Neuronal stem cell (in vitro differentiated cells): Measurements from ENCODE around the gene TRPM2.

Experiments
- DNase-seq: peaks from one replicate; pipeline ENCODE4 v3.0.0-alpha.2; 2013; ENCODE audit warnings: low spot score
- H2AFZ ChIP-seq: one replicate; pipeline ENCODE4 v1.6.1; 2013; ENCODE audit warnings: mild to moderate bottlenecking, low read length, inconsistent platforms
- H2AK5ac ChIP-seq: 2 replicates; pipeline ENCODE4 v1.6.1; 2013; ENCODE audit warnings: low read depth, mild to moderate bottlenecking, inconsistent platforms, low read length, moderate library complexity, mixed read lengths
- H2BK120ac ChIP-seq: 2 replicates; pipeline ENCODE4 v1.6.1; 2013; ENCODE audit warnings: low read depth, mild to moderate bottlenecking, inconsistent platforms, low read length, moderate library complexity, mixed read lengths
- H2BK12ac ChIP-seq: one replicate; pipeline ENCODE4 v1.6.1; 2013; ENCODE audit warnings: low read length, inconsistent platforms
- H2BK15ac ChIP-seq: 2 replicates; pipeline ENCODE4 v1.6.1; 2013; ENCODE audit warnings: mild to moderate bottlenecking, low read length, inconsistent platforms, mixed read lengths
- H2BK5ac ChIP-seq: one replicate; pipeline ENCODE4 v1.6.1; 2013; ENCODE audit warnings: inconsistent platforms, mild to moderate bottlenecking, low read length, moderate library complexity
- H3K14ac ChIP-seq: one replicate; pipeline ENCODE4 v1.6.1; 2013; ENCODE audit warnings: low read length, inconsistent platforms
- H3K18ac ChIP-seq: 2 replicates; pipeline ENCODE4 v1.6.1; 2013; ENCODE audit warnings: low read length, inconsistent platforms
- H3K23ac ChIP-seq: 2 replicates; pipeline ENCODE4 v1.6.1; 2013; ENCODE audit warnings: low read depth, mild to moderate bottlenecking, mixed read lengths, low read length, inconsistent platforms; ENCODE audit not compliant: poor library complexity
- H3K27ac ChIP-seq: replicated peaks from 3 replicates; pipeline ENCODE4 v1.5.1; 2013; ENCODE audit warnings: low read length, inconsistent platforms
- H3K27me3 ChIP-seq, 3 experiments: 2 replicates each; pipeline ENCODE4 v1.6.1; 2013; ENCODE audit warnings: low read length in 3 of 3, mild to moderate bottlenecking in 2 of 3, inconsistent platforms in 1 of 3, low read depth in 1 of 3, mixed read lengths in 1 of 3, moderate library complexity in 1 of 3; ENCODE audit not compliant: control insufficient read depth in 3 of 3, insufficient read depth in 3 of 3
- H3K36me3 ChIP-seq, 2 donors: replicated peaks in 1 of 2; 2 replicates each; pipeline ENCODE4 v1.6.1; 2013; ENCODE audit warnings: low read length in 2 of 2; ENCODE audit not compliant: control insufficient read depth in 2 of 2, insufficient read depth in 2 of 2
- H3K4ac ChIP-seq: 2 replicates; pipeline ENCODE4 v1.6.1; 2013; ENCODE audit warnings: inconsistent platforms, mild to moderate bottlenecking, low read length, moderate library complexity
- H3K4me1 ChIP-seq, 2 donors: 1 replicate in 1 of 2; 2 replicates in 1 of 2; pipeline ENCODE4 v1.6.1; 2013; ENCODE audit warnings: low read length in 2 of 2, low read depth in 1 of 2; ENCODE audit not compliant: control insufficient read depth in 2 of 2, insufficient read depth in 1 of 2
- H3K4me2 ChIP-seq: one replicate; pipeline ENCODE4 v1.6.1; 2013; ENCODE audit warnings: mild to moderate bottlenecking, low read length, inconsistent platforms; ENCODE audit not compliant: insufficient read depth, poor library complexity, severe bottlenecking
- H3K4me3 ChIP-seq, 2 donors: 2 replicates each; pipeline ENCODE4 v1.5.1; 2013; ENCODE audit warnings: low read length in 2 of 2, mild to moderate bottlenecking in 2 of 2, inconsistent platforms in 1 of 2, moderate library complexity in 1 of 2
- H3K79me1 ChIP-seq: one replicate; pipeline ENCODE4 v1.6.1; 2013; ENCODE audit warnings: low read depth, mild to moderate bottlenecking, inconsistent platforms, low read length, moderate library complexity
- H3K9ac ChIP-seq: one replicate; pipeline ENCODE4 v1.6.1; 2013; ENCODE audit warnings: mild to moderate bottlenecking, low read depth, low read length, inconsistent platforms; ENCODE audit not compliant: poor library complexity
- H3K9me3 ChIP-seq, 2 donors: replicated peaks in 1 of 2; 2 replicates each; pipeline versions ENCODE3 to v1.6.1; 2013; ENCODE audit warnings: low read length in 2 of 2, mild to moderate bottlenecking in 2 of 2, inconsistent platforms in 1 of 2, low read depth in 1 of 2, mixed read lengths in 1 of 2, moderate library complexity in 1 of 2; ENCODE audit not compliant: control insufficient read depth in 2 of 2, insufficient read depth in 1 of 2
- H4K8ac ChIP-seq: one replicate; pipeline ENCODE4 v1.6.1; 2013; ENCODE audit warnings: low read depth, mild to moderate bottlenecking, inconsistent platforms, low read length, moderate library complexity
- H4K91ac ChIP-seq: one replicate; pipeline ENCODE4 v1.6.1; 2013; ENCODE audit warnings: low read length, low read depth, mild to moderate bottlenecking, inconsistent platforms; ENCODE audit not compliant: poor library complexity
- WGBS, 2 donors: extraction: QIAGEN DNeasy Blood & Tissue Kit; methylation state at CpG; one replicate each; pipeline ENCODE4 v1.1.7; 2013; ENCODE audit warnings: missing lambda C conversion rate in 2 of 2, mixed read lengths in 1 of 2; ENCODE audit not compliant: insufficient read length in 2 of 2, insufficient replicate concordance in 1 of 2; ENCODE audit errors: extremely low coverage in 2 of 2; 5-methylcytosine and 5-hydroxymethylcytosine counted together

TRPM2 gene

GRCh38 chr21:44329086-44329889 lies 24.1 kb upstream of the TRPM2 start:
- peaks cover 5% of the 10 kb centered on the region for H3K79me1 ChIP-seq
- WGBS, 2 donors, result no CpG with 5 or more reads among the region's 26 CpGs
- H2BK15ac ChIP-seq, result no peak overlapping the region
- no peaks in the 10 kb centered on the region for H3K27me3 ChIP-seq
- no peak overlapping the region for H3K4me3 ChIP-seq
- H2AK5ac ChIP-seq, result no peak overlapping the region
- peaks cover 10 to 32% of the 10 kb centered on the region in 2 donors for H3K36me3 ChIP-seq
- H3K9me3 ChIP-seq, result no peaks in the 10 kb centered on the region
- no peak overlapping the region for H3K4ac ChIP-seq
- no peak overlapping the region for H2BK5ac ChIP-seq
- H3K4me2 ChIP-seq, result no peak overlapping the region
- no peak for DNase-seq
- H3K23ac ChIP-seq, result peak overlapping the region; percentile 97
- no peak overlapping the region for H4K91ac ChIP-seq
- peaks cover 0 to 2% of the 10 kb centered on the region in 2 donors for H3K4me1 ChIP-seq
- H3K14ac ChIP-seq, result peak overlapping the region; percentile 67
- no peak overlapping the region for H2BK12ac ChIP-seq
- no peak overlapping the region for H2AFZ ChIP-seq
- no peak overlapping the region for H2BK120ac ChIP-seq
- no peak overlapping the region for H3K18ac ChIP-seq
- H3K27ac ChIP-seq, result no peak overlapping the region
- no peak overlapping the region for H3K9ac ChIP-seq
- H4K8ac ChIP-seq, result no peak overlapping the region

GRCh38 chr21:44329971-44330681 lies 23.3 kb upstream of the TRPM2 start:
- Histone ChIP-seq H4K91ac (peak overlapping the region; percentile 53), H3K79me1 (peaks cover 5% of the 10 kb centered on the region), H3K14ac (peak overlapping the region; percentile 56), H3K18ac (peak overlapping the region; percentile 71), H3K9me3 (no peaks in the 10 kb centered on the region), H3K23ac (peak overlapping the region; percentile 89), H2BK15ac (no peak overlapping the region), H3K9ac (peak overlapping the region; percentile 78), H3K4me1 (peaks cover 0 to 2% of the 10 kb centered on the region in 2 donors), H3K4me3 (no peak overlapping the region), H3K4me2 (no peak overlapping the region), H3K36me3 (peaks cover 8 to 24% of the 10 kb centered on the region in 2 donors), H4K8ac (peak overlapping the region; percentile 65), H3K27me3 (no peaks in the 10 kb centered on the region), H2BK5ac (peak overlapping the region; percentile 39), H2BK12ac (no peak overlapping the region), H2AFZ (no peak overlapping the region), H2BK120ac (peak overlapping the region; percentile 17), H3K27ac (no peak overlapping the region), H3K4ac (no peak overlapping the region), H2AK5ac (peak overlapping the region; percentile 37)
- WGBS, 2 donors, result no CpG with 5 or more reads among the region's 44 CpGs
- DNase-seq, result no peak

GRCh38 chr21:44330698-44331097 lies 22.7 kb upstream of the TRPM2 start:
- peak overlapping the region; percentile 53 for H4K91ac ChIP-seq
- H2BK15ac ChIP-seq, result no peak overlapping the region
- peak overlapping the region; percentile 37 for H2AK5ac ChIP-seq
- H3K4me1 ChIP-seq, result peaks cover 0 to 2% of the 10 kb centered on the region in 2 donors
- H2BK120ac ChIP-seq, result peak overlapping the region; percentile 17
- no CpG with 5 or more reads among the region's 18 CpGs for WGBS, 2 donors
- H3K14ac ChIP-seq, result peak overlapping the region; percentile 56
- peak overlapping the region; percentile 71 for H3K18ac ChIP-seq
- H3K4me2 ChIP-seq, result no peak overlapping the region
- H3K4me3 ChIP-seq, result no peak overlapping the region
- H2AFZ ChIP-seq, result no peak overlapping the region
- no peak overlapping the region for H3K27ac ChIP-seq
- H3K36me3 ChIP-seq, result peaks cover 8 to 20% of the 10 kb centered on the region in 2 donors
- peak overlapping the region; percentile 44 for H2BK5ac ChIP-seq
- H2BK12ac ChIP-seq, result no peak overlapping the region
- H3K9ac ChIP-seq, result peak overlapping the region; percentile 60
- peak overlapping the region; percentile 65 for H4K8ac ChIP-seq
- H3K9me3 ChIP-seq, result no peaks in the 10 kb centered on the region
- H3K79me1 ChIP-seq, result peaks cover 5% of the 10 kb centered on the region
- no peak overlapping the region for H3K4ac ChIP-seq
- H3K23ac ChIP-seq, result peak overlapping the region; percentile 89
- H3K27me3 ChIP-seq, result no peaks in the 10 kb centered on the region
- DNase-seq, result no peak

- peaks cover 5% of the 10 kb centered on the region for H3K79me1 ChIP-seq
- DNase-seq, result no peak
- H3K23ac ChIP-seq, result peak overlapping the region; percentile 23
- no peak overlapping the region for H3K4me2 ChIP-seq
- peak overlapping the region; percentile 17 for H2BK120ac ChIP-seq
- peak overlapping the region; percentile 44 for H2BK5ac ChIP-seq
- no peak overlapping the region for H3K9ac ChIP-seq
- H3K4me1 ChIP-seq, result peaks cover 0 to 2% of the 10 kb centered on the region in 2 donors
- WGBS, 2 donors, result no CpG with 5 or more reads among the region's 16 CpGs
- no peak overlapping the region for H3K18ac ChIP-seq
- H3K27me3 ChIP-seq, result no peaks in the 10 kb centered on the region
- peak overlapping the region; percentile 76 for H3K14ac ChIP-seq
- H4K91ac ChIP-seq, result no peak overlapping the region
- no peak overlapping the region for H3K27ac ChIP-seq
- no peak overlapping the region for H2BK15ac ChIP-seq
- no peak overlapping the region for H2BK12ac ChIP-seq
- no peak overlapping the region for H2AFZ ChIP-seq
- H2AK5ac ChIP-seq, result no peak overlapping the region
- no peak overlapping the region for H3K4me3 ChIP-seq
- H3K36me3 ChIP-seq, result peaks cover 10 to 16% of the 10 kb centered on the region in 2 donors
- H4K8ac ChIP-seq, result no peak overlapping the region
- no peaks in the 10 kb centered on the region for H3K9me3 ChIP-seq
- H3K4ac ChIP-seq, result no peak overlapping the region
Observed at GRCh38 chr21:44331209-44331608, 22.2 kb upstream of the TRPM2 start.
